MM.1S (cell line): ENCODE data around the gene FAAP24.

Experiments
- DNase-seq: peaks from one replicate; pipeline ENCODE4 v3.0.0-alpha.2; 2015
- H2AFZ ChIP-seq: fragments of 300-600 bp; sonication (generic); 2 replicates; pipeline ENCODE4 v1.6.0; 2016; ENCODE audit warnings: antibody characterized with exemption, low read length
- H3F3A ChIP-seq: fragments of 300-600 bp; sonication (generic); 2 replicates; pipeline ENCODE4 v1.6.1; 2016; ENCODE audit warnings: mild to moderate bottlenecking, antibody characterized with exemption, low read length, moderate library complexity, mixed read lengths; ENCODE audit not compliant: insufficient read depth
- H3K27ac ChIP-seq: fragments of 300-600 bp; sonication (generic); 2 replicates; pipeline ENCODE4 v1.5.1; 2016; ENCODE audit warnings: mild to moderate bottlenecking, low read length
- H3K27me3 ChIP-seq: fragments of 300-600 bp; sonication (generic); replicated peaks from 2 replicates; pipeline ENCODE4 v1.6.0; 2016; ENCODE audit warnings: low read length; ENCODE audit not compliant: insufficient read depth
- H3K36me3 ChIP-seq: fragments of 300-600 bp; sonication (generic); replicated peaks from 2 replicates; pipeline ENCODE4 v1.6.1; 2016; ENCODE audit warnings: mild to moderate bottlenecking, low read length, mixed read lengths; ENCODE audit not compliant: insufficient read depth
- H3K4me1 ChIP-seq: fragments of 300-600 bp; sonication (generic); 2 replicates; pipeline ENCODE4 v1.6.1; 2016; ENCODE audit warnings: low read length, mixed read lengths
- H3K4me2 ChIP-seq: fragments of 300-600 bp; sonication (generic); 2 replicates; pipeline ENCODE4 v1.6.0; 2016; ENCODE audit warnings: low read depth, low read length
- H3K4me3 ChIP-seq: fragments of 300-600 bp; sonication (generic); 2 replicates; pipeline ENCODE4 v1.5.1; 2016; ENCODE audit warnings: low read length, mixed read lengths
- H3K79me2 ChIP-seq: fragments of 300-600 bp; sonication (generic); 2 replicates; pipeline ENCODE4 v1.6.1; 2016; ENCODE audit warnings: mixed run types, low read length, mixed read lengths
- H3K9ac ChIP-seq: fragments of 300-600 bp; sonication (generic); 2 replicates; pipeline ENCODE4 v1.6.1; 2016; ENCODE audit warnings: low read length, mixed read lengths
- H3K9me2 ChIP-seq: fragments of 300-600 bp; sonication (generic); replicated peaks from 2 replicates; pipeline ENCODE4 v1.6.1; 2016; ENCODE audit warnings: mild to moderate bottlenecking, low read length, mixed read lengths; ENCODE audit not compliant: insufficient read depth
- H3K9me3 ChIP-seq: fragments of 300-600 bp; sonication (generic); replicated peaks from 2 replicates; pipeline ENCODE4 v1.6.1; 2016; ENCODE audit warnings: mild to moderate bottlenecking, low read length, mixed read lengths; ENCODE audit not compliant: insufficient read depth
- H4K20me1 ChIP-seq: fragments of 300-600 bp; sonication (generic); 2 replicates; pipeline ENCODE4 v1.6.1; 2016; ENCODE audit warnings: mild to moderate bottlenecking, low read length, moderate library complexity, mixed read lengths; ENCODE audit not compliant: insufficient read depth
- CTCF ChIP-seq: fragments of 300-600 bp; sonication (generic); IDR thresholded peaks from 2 replicates; pipeline ENCODE4 v1.5.1; 2016; ENCODE audit warnings: antibody characterized with exemption, low read length, mixed read lengths
- EZH2 ChIP-seq: fragments of 300-600 bp; sonication (generic); optimal IDR thresholded peaks from 2 replicates; pipeline ENCODE3; 2017; ENCODE audit warnings: low read depth, mild to moderate bottlenecking, antibody characterized with exemption, low read length, mixed read lengths
- EZH2phosphoT487 ChIP-seq: fragments of 300-600 bp; sonication (generic); IDR thresholded peaks from 2 replicates; pipeline ENCODE4 v1.6.1; 2018; ENCODE audit warnings: antibody characterized with exemption, low read length

Gene FAAP24

DNA sequence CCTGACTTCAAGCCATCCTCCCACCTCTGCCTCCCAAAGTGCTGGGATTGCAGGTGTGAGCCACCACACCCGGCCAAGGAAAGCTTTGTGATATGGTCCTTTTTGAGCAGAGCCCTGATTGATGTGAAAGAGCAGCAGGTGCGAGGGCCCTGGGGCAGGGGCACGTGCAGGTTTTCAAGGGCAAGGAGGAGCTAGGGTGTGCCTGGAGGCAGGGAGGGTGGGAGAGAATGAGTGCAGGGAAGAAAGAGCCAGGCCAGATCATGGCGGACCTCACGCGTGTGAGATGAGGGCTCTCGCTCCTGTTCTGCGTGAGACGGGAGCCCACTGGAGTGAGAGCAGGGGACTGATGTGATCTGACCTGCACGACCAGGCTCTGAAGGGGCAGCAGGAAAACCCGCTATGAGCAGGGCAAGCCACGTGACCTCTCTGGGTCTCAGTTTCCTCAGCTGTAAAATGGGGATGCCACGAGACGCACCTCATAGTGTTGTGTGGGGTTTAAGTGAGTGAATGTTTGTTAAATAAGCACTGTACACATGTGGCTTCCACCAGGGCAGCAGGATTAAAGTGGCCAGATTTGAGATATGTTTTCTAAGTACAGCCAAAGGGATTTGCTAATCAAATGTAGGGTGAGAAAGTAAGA lies 25.8 kb downstream of the FAAP24 start:
- no peaks in the 10 kb centered on the region for H3K9me3 ChIP-seq
- no peak overlapping the region for H3K4me3 ChIP-seq
- H3K9me2 ChIP-seq: no peaks in the 10 kb centered on the region
- no peak overlapping the region for H3K27ac ChIP-seq
- no peak overlapping the region for H3K4me2 ChIP-seq
- no peaks in the 10 kb centered on the region for H3K4me1 ChIP-seq
- H3K9ac ChIP-seq: no peak overlapping the region
- no peaks in the 10 kb centered on the region for H4K20me1 ChIP-seq
- no peak for DNase-seq
- H3K79me2 ChIP-seq: no peaks in the 10 kb centered on the region
- no peaks in the 10 kb centered on the region for H3K27me3 ChIP-seq
- no peaks in the 10 kb centered on the region for H3F3A ChIP-seq
- TF ChIP-seq EZH2 (no peak), EZH2phosphoT487 (no peak), CTCF (no peak)
- H2AFZ ChIP-seq: no peak overlapping the region
- no peaks in the 10 kb centered on the region for H3K36me3 ChIP-seq

GRCh38 chr19:32998722-32999121 lies 26.7 kb downstream of the FAAP24 start:
- Histone ChIP-seq H3K9me2 (no peaks in the 10 kb centered on the region), H3K4me3 (no peak overlapping the region), H3K27ac (no peak overlapping the region), H2AFZ (no peak overlapping the region), H3K9ac (no peak overlapping the region), H3K36me3 (no peaks in the 10 kb centered on the region), H3K9me3 (no peaks in the 10 kb centered on the region), H3K27me3 (no peaks in the 10 kb centered on the region), H4K20me1 (no peaks in the 10 kb centered on the region), H3K4me2 (no peak overlapping the region), H3K4me1 (no peaks in the 10 kb centered on the region), H3K79me2 (no peaks in the 10 kb centered on the region), H3F3A (no peaks in the 10 kb centered on the region)
- TF ChIP-seq EZH2 (no peak), CTCF (no peak), EZH2phosphoT487 (no peak)
- no peak for DNase-seq

DNA sequence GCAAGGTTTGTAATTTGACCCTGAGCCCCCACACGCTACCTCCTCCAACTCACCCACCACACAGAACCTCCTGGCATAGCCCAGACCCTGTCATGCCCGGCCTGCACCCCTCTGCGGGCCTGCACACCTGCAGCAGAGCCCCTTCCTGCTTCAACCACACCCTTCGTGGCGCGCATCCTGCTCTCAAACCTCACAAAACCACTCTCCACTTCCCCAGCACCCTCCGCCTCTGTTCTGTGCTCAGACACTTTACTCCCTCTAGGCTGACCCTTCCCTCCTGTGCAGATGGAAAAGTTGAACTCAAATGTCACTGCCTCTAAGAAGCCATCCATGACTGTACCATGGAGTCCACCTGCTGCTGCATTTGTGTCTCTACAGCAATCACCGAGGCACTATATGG lies 28.5 kb downstream of the FAAP24 start:
- Histone ChIP-seq H3K4me1 (no peaks in the 10 kb centered on the region), H3K9me2 (no peaks in the 10 kb centered on the region), H3K27me3 (no peaks in the 10 kb centered on the region), H3K9ac (no peak overlapping the region), H3F3A (no peaks in the 10 kb centered on the region), H3K9me3 (no peaks in the 10 kb centered on the region), H3K36me3 (no peaks in the 10 kb centered on the region), H3K4me2 (no peak overlapping the region), H3K27ac (no peak overlapping the region), H4K20me1 (no peaks in the 10 kb centered on the region), H3K79me2 (no peaks in the 10 kb centered on the region), H2AFZ (no peak overlapping the region), H3K4me3 (no peak overlapping the region)
- no peak for DNase-seq
- TF ChIP-seq EZH2phosphoT487 (no peak), CTCF (no peak), EZH2 (no peak)
